ENCODE data around the gene LITAFD.
"Not testable (repeated sequence)": the region's sequence is repeated elsewhere in the genome, so short reads cannot be mapped to it uniquely, and the experiment has no call there.

The LITAFD gene

GRCh38 chr16:8858994-8859912 lies 22.9 kb upstream of the LITAFD start:
- no peak for DNase-seq (ENCODE audit: low read depth)

GRCh38 chr16:8859913-8860881 lies 22.0 kb upstream of the LITAFD start:
- no peak for DNase-seq (ENCODE audit: low read depth)

GRCh38 chr16:8861563-8862308 lies 20.4 kb upstream of the LITAFD start:
- DNase-seq (ENCODE audit: low read depth): no peak

GRCh38 chr16:8862309-8863130 lies 19.6 kb upstream of the LITAFD start:
- no peak for DNase-seq (ENCODE audit: low read depth)

GRCh38 chr16:8863594-8864424 lies 18.3 kb upstream of the LITAFD start:
- no peak for DNase-seq (ENCODE audit: low read depth)

GRCh38 chr16:8864480-8865110 lies 17.6 kb upstream of the LITAFD start:
- no peak for DNase-seq (ENCODE audit: low read depth)

GRCh38 chr16:8865145-8865882 lies 16.8 kb upstream of the LITAFD start:
- DNase-seq (ENCODE audit: low read depth): no peak

- DNase-seq (ENCODE audit: low read depth): no peak
Observed at GRCh38 chr16:8866118-8866883, 15.8 kb upstream of the LITAFD start.

- DNase-seq (ENCODE audit: low read depth): no peak
Observed at GRCh38 chr16:8866884-8867215, 15.3 kb upstream of the LITAFD start.

- no peak for DNase-seq (ENCODE audit: low read depth)
Observed at GRCh38 chr16:8867216-8867931, 14.8 kb upstream of the LITAFD start.

- no peak for DNase-seq (ENCODE audit: low read depth)
Observed at GRCh38 chr16:8867932-8868415, 14.2 kb upstream of the LITAFD start.

- DNase-seq (ENCODE audit: low read depth): peak; percentile 40
Observed at GRCh38 chr16:8868416-8869211, 13.5 kb upstream of the LITAFD start, which contains the start of gene CARHSP1. TSS of gene CARHSP1 (minus strand) at chr16:8869006. CDS start at chr16:8859328, 9,678 bp downstream.

GRCh38 chr16:8869212-8869987 lies 12.8 kb upstream of the LITAFD start:
- no peak for DNase-seq (ENCODE audit: low read depth)

- DNase-seq (ENCODE audit: low read depth): not testable (repeated sequence)
Observed at GRCh38 chr16:8869988-8870241, 12.2 kb upstream of the LITAFD start.

- no peak for DNase-seq (ENCODE audit: low read depth)
Observed at GRCh38 chr16:8872071-8872470, 10.1 kb upstream of the LITAFD start.
